HG03135 (cell line): ENCODE data around the gene CYYR1.

Source experiments
- ATAC-seq: cut with Tn5 transposase; IDR thresholded peaks from one replicate; pipeline ENCODE4 v1.9.1; 2021; ENCODE audit warnings: mild to moderate bottlenecking, moderate library complexity; ENCODE audit not compliant: unreplicated experiment

Gene CYYR1

GRCh38 chr21:26572702-26573381, at the start of gene CYYR1:
Gene CYYR1, minus strand, starts transcription at chr21:26573286. Its CDS starts 346 bp downstream, at chr21:26572940.
- no peak for ATAC-seq

- ATAC-seq: no peak
Measured at GRCh38 chr21:26617176-26617575, 44.1 kb upstream of the CYYR1 start.

GRCh38 chr21:26614251-26614650, 41.2 kb upstream of the CYYR1 start:
- no peak for ATAC-seq

- no peak for ATAC-seq
Measured at GRCh38 chr21:26599261-26599660, 26.2 kb upstream of the CYYR1 start.

- no peak for ATAC-seq
Measured at GRCh38 chr21:26597981-26598380, 24.9 kb upstream of the CYYR1 start.

GRCh38 chr21:26597031-26597430, 23.9 kb upstream of the CYYR1 start:
- no peak for ATAC-seq

- ATAC-seq: no peak
Measured at GRCh38 chr21:26595971-26596370, 22.9 kb upstream of the CYYR1 start.

- ATAC-seq: no peak
Measured at GRCh38 chr21:26593800-26594199, 20.7 kb upstream of the CYYR1 start.

- no peak for ATAC-seq
Measured at GRCh38 chr21:26591543-26591942, 18.5 kb upstream of the CYYR1 start.

- ATAC-seq: no peak
Measured at GRCh38 chr21:26588446-26588845, 15.4 kb upstream of the CYYR1 start.

GRCh38 chr21:26587736-26588201, 14.7 kb upstream of the CYYR1 start:
- ATAC-seq: no peak

- no peak for ATAC-seq
Measured at GRCh38 chr21:26583769-26584168, 10.7 kb upstream of the CYYR1 start.

- ATAC-seq: no peak
Measured at GRCh38 chr21:26581818-26582217, 8.7 kb upstream of the CYYR1 start.

- no peak for ATAC-seq
Measured at GRCh38 chr21:26572076-26572701, 897 bp downstream of the CYYR1 start.

- no peak for ATAC-seq
Measured at GRCh38 chr21:26570203-26570602, 2.9 kb downstream of the CYYR1 start.

GRCh38 chr21:26565546-26565945, 7.5 kb downstream of the CYYR1 start:
- ATAC-seq: no peak

GRCh38 chr21:26565111-26565510, 8.0 kb downstream of the CYYR1 start:
- no peak for ATAC-seq

GRCh38 chr21:26563856-26564503, 9.1 kb downstream of the CYYR1 start:
- ATAC-seq: no peak

- no peak for ATAC-seq
Measured at GRCh38 chr21:26560612-26561011, 12.5 kb downstream of the CYYR1 start.

GRCh38 chr21:26559099-26559498, 14.0 kb downstream of the CYYR1 start:
- ATAC-seq: no peak

GRCh38 chr21:26557106-26557505, 16.0 kb downstream of the CYYR1 start:
- ATAC-seq: no peak

- ATAC-seq: no peak
Measured at GRCh38 chr21:26555540-26556146, 17.4 kb downstream of the CYYR1 start.
